Cardiac muscle cell (in vitro differentiated cells and primary cell): ENCODE data around the gene HIVEP2. TPM values are rescaled to one million over a fixed set of nuclear protein-coding genes. Genes with fewer than 3 reads are reported as not detected.

Source experiments
- DNase-seq, 2 donors: peaks; one replicate each; pipeline versions ENCODE4 v3.0.0 to v3.0.0-alpha.2; 2010 to 2017; ENCODE audit warnings: low read depth in 1 of 2, low spot score in 1 of 2
- H3K27ac ChIP-seq: fragments of 200-600 bp; sonication (generic); 2 replicates; pipeline ENCODE4 v1.5.1; 2016
- H3K27me3 ChIP-seq: fragments of 200-600 bp; sonication (generic); 2 replicates; pipeline ENCODE4 v1.6.0; 2016; ENCODE audit warnings: control low read depth
- H3K36me3 ChIP-seq: fragments of 200-600 bp; sonication (generic); 2 replicates; pipeline ENCODE4 v1.5.1; 2016; ENCODE audit warnings: control low read depth
- H3K4me1 ChIP-seq: fragments of 200-600 bp; sonication (generic); 2 replicates; pipeline ENCODE4 v1.8.1; 2017; ENCODE audit warnings: low read depth, mild to moderate bottlenecking, mixed run types
- H3K4me3 ChIP-seq: fragments of 200-600 bp; sonication (generic); 2 replicates; pipeline ENCODE4 v1.5.1; 2016; ENCODE audit warnings: mild to moderate bottlenecking
- H3K9me3 ChIP-seq: fragments of 200-600 bp; sonication (generic); 2 replicates; pipeline ENCODE4 v1.5.1; 2017; ENCODE audit warnings: low read depth, mild to moderate bottlenecking, control low read depth
- CTCF ChIP-seq: IDR thresholded peaks from 2 replicates; pipeline ENCODE4 v1.5.1; 2012; ENCODE audit warnings: low read depth, mild to moderate bottlenecking, low read length
- polyA plus RNA-seq: library from polyadenylated mRNA; unstranded; fragments of >200 nt; fragmentation: Nextera tagmentation; extraction: Ambion mirVana; gene quantifications from 2 replicates; pipeline ENCODE4 v1.2.1, GENCODE V29; 2016
- total RNA-seq: library from RNA; depleted of rRNA; stranded (reverse); fragments of >200 nt; gene quantifications from 2 replicates; pipeline ENCODE4 v1.2.3, GENCODE V29; 2016

The HIVEP2 gene
- total and polyA plus RNA-seq, 2 experiments from 2014 or later, result 3.6 to 18.0 TPM

- Histone ChIP-seq H3K27me3 (no peaks in the 10 kb centered on the region), H3K4me3 (no peak overlapping the region), H3K9me3 (no peaks in the 10 kb centered on the region), H3K27ac (no peak overlapping the region), H3K4me1 (peaks cover 26% of the 10 kb centered on the region), H3K36me3 (no peaks in the 10 kb centered on the region)
- TF ChIP-seq CTCF, result no peak
- no peak for DNase-seq
These were observed 81.0 kb downstream of the HIVEP2 start for GRCh38 chr6:142863981-142864380.

GRCh38 chr6:142861711-142862110, 83.3 kb downstream of the HIVEP2 start:
- Histone ChIP-seq H3K4me3 (no peak overlapping the region), H3K9me3 (no peaks in the 10 kb centered on the region), H3K27me3 (no peaks in the 10 kb centered on the region), H3K4me1 (peaks cover 5% of the 10 kb centered on the region), H3K36me3 (no peaks in the 10 kb centered on the region), H3K27ac (no peak overlapping the region)
- DNase-seq, result no peak
- TF ChIP-seq CTCF, result no peak

- no peak for TF ChIP-seq CTCF
- H3K4me1 ChIP-seq, result no peaks in the 10 kb centered on the region
- no peak overlapping the region for H3K27ac ChIP-seq
- no peak for DNase-seq
- H3K36me3 ChIP-seq, result no peaks in the 10 kb centered on the region
- H3K27me3 ChIP-seq, result no peaks in the 10 kb centered on the region
- no peak overlapping the region for H3K4me3 ChIP-seq
- H3K9me3 ChIP-seq, result no peaks in the 10 kb centered on the region
These were observed 84.5 kb downstream of the HIVEP2 start for GRCh38 chr6:142860498-142860897.

- TF ChIP-seq CTCF, result no peak
- no peaks in the 10 kb centered on the region for H3K4me1 ChIP-seq
- no peaks in the 10 kb centered on the region for H3K36me3 ChIP-seq
- H3K27ac ChIP-seq, result no peak overlapping the region
- H3K9me3 ChIP-seq, result no peaks in the 10 kb centered on the region
- H3K27me3 ChIP-seq, result no peaks in the 10 kb centered on the region
- no peak overlapping the region for H3K4me3 ChIP-seq
- no peak for DNase-seq
These were observed 87.0 kb downstream of the HIVEP2 start for GRCh38 chr6:142857796-142858555.

GRCh38 chr6:142857233-142857761, 87.7 kb downstream of the HIVEP2 start:
- Histone ChIP-seq H3K27ac (no peak overlapping the region), H3K9me3 (no peaks in the 10 kb centered on the region), H3K4me3 (no peak overlapping the region), H3K27me3 (no peaks in the 10 kb centered on the region), H3K36me3 (no peaks in the 10 kb centered on the region), H3K4me1 (no peaks in the 10 kb centered on the region)
- DNase-seq, result no peak
- TF ChIP-seq CTCF, result no peak
